T-helper 2 cell treated with Interferon-gamma antibody and Interleukin-4, amounts not matched to agents 5 μg/mL and 100 μg/mL, for 36 hours (primary cell): ENCODE measurements around the gene STARD7.
A peak's percentile ranks its signal among the peaks of the same experiment; 100 is the strongest.
"Not testable (repeated sequence)": the region's sequence is repeated elsewhere in the genome, so short reads cannot be mapped to it uniquely, and the experiment has no call there.

Experiments
- DNase-seq: peaks from one replicate; pipeline ENCODE4 v3.0.0; 2021; ENCODE audit warnings: low spot score
- H3K27ac Mint-ChIP-seq: one replicate; pipeline ENCODE4 v1.8.0; 2021; ENCODE audit warnings: mild to moderate bottlenecking, mixed read lengths
- H3K27me3 Mint-ChIP-seq: one replicate; pipeline ENCODE4 v1.8.0; 2021; ENCODE audit warnings: low read depth, mixed read lengths
- H3K36me3 Mint-ChIP-seq: one replicate; pipeline ENCODE4 v1.8.0; 2021; ENCODE audit warnings: low read depth, mixed read lengths
- H3K4me1 Mint-ChIP-seq: one replicate; pipeline ENCODE4 v1.8.0; 2021; ENCODE audit warnings: low read depth, mixed read lengths
- H3K4me3 Mint-ChIP-seq: one replicate; pipeline ENCODE4 v1.8.0; 2022; ENCODE audit warnings: mild to moderate bottlenecking, moderate library complexity, mixed read lengths
- H3K9me3 Mint-ChIP-seq: one replicate; pipeline ENCODE4 v1.8.0; 2021; ENCODE audit warnings: mixed read lengths

The STARD7 gene

DNA sequence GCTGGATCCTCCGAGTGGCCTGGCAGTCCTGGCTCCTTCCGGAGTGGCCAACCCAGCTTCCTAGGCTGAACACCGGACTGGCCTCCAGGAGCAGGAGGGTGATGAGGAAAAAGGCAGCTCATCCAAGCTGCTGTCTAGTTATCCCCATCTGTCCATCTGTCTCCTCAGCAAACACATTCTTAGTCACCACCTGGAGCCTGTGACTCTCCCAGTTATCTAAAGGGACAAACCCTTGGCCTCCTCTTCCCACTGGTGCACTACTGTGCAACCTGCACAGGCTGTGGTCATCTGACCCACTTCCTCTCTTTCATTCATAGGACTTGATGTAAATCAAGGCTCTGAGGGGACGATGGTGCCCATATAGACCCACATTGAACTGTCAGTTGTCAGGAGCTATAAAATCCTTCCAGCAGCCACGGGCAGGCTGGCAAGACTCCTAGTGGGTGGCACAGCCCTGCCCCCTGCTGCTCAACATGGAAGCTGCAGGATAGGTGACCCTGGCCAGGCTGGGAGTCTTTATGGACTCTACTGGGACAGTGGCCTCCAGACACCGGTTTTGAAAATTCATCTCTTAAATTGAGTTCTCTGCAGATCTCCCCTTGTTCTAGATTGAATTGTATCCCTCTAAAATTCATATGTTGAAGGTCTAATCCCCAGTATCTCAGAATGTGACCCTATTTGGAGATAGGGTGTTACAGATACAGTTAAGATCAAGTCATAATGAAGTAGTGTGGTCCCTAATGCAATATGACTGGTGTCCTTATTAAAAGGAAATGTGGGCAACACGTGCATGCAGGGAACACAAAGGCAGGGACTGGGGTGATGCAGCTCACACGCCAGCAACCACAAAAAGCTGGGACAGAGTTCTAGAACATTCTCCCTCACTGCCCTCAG is 34.1 kb downstream of the STARD7 start:
- Mint-ChIP-seq H3K27me3 (peaks cover 4% of the 10 kb centered on the region), H3K36me3 (no peaks in the 10 kb centered on the region), H3K4me3 (no peak overlapping the region), H3K9me3 (no peaks in the 10 kb centered on the region), H3K27ac (peak overlapping the region; percentile 14), H3K4me1 (peaks cover 4% of the 10 kb centered on the region)
- peak; percentile 77 for DNase-seq

GRCh38 chr2:96171831-96172230 is 36.8 kb downstream of the STARD7 start:
- Mint-ChIP-seq H3K4me1 (peaks cover 8% of the 10 kb centered on the region), H3K36me3 (no peaks in the 10 kb centered on the region), H3K9me3 (no peaks in the 10 kb centered on the region), H3K27me3 (peaks cover 3% of the 10 kb centered on the region), H3K4me3 (no peak overlapping the region), H3K27ac (no peak overlapping the region)
- no peak for DNase-seq

- no peak overlapping the region for H3K4me3 Mint-ChIP-seq
- no peaks in the 10 kb centered on the region for H3K9me3 Mint-ChIP-seq
- no peaks in the 10 kb centered on the region for H3K27me3 Mint-ChIP-seq
- no peak overlapping the region for H3K27ac Mint-ChIP-seq
- no peak for DNase-seq
- peaks cover 11% of the 10 kb centered on the region for H3K4me1 Mint-ChIP-seq
- H3K36me3 Mint-ChIP-seq = no peaks in the 10 kb centered on the region
These were observed 38.0 kb downstream of the STARD7 start for GRCh38 chr2:96170626-96171025.

- Mint-ChIP-seq H3K36me3 (no peaks in the 10 kb centered on the region), H3K27me3 (no peaks in the 10 kb centered on the region), H3K4me1 (peaks cover 12% of the 10 kb centered on the region), H3K9me3 (no peaks in the 10 kb centered on the region), H3K27ac (no peak overlapping the region), H3K4me3 (no peak overlapping the region)
- DNase-seq = no peak
These were observed 38.6 kb downstream of the STARD7 start for GRCh38 chr2:96169868-96170507.

DNA sequence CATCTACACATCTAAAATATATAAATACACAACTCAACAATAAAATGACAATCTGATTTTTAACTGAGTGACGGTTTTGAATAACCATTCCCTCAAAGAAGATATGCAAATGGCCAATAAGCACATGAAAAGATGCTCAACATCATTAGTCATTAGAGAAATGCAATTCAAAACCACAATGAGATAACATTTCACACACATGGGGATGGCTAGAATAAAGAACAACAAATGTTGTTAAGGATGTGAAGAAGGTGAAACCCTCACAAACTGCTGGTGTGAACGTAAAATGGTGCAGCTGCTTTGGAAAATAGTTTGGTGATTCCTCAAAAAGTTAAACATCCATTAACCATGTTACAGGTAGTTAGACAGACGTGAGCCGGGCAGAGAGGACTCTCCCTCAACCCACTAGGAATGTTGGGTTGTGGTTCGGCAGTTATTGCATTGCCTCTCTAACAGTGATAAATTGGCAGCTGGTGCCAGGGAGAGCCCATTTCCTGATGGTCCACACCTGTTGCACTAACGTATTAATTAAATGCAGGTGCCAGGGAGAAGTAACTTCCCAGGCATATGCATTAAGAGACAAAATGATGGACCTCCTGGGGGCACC is 41.1 kb downstream of the STARD7 start:
- DNase-seq = no peak
- no peaks in the 10 kb centered on the region for H3K9me3 Mint-ChIP-seq
- no peaks in the 10 kb centered on the region for H3K27me3 Mint-ChIP-seq
- peaks cover 28% of the 10 kb centered on the region for H3K4me1 Mint-ChIP-seq
- no peaks in the 10 kb centered on the region for H3K36me3 Mint-ChIP-seq
- no peak overlapping the region for H3K27ac Mint-ChIP-seq
- no peak overlapping the region for H3K4me3 Mint-ChIP-seq

DNA sequence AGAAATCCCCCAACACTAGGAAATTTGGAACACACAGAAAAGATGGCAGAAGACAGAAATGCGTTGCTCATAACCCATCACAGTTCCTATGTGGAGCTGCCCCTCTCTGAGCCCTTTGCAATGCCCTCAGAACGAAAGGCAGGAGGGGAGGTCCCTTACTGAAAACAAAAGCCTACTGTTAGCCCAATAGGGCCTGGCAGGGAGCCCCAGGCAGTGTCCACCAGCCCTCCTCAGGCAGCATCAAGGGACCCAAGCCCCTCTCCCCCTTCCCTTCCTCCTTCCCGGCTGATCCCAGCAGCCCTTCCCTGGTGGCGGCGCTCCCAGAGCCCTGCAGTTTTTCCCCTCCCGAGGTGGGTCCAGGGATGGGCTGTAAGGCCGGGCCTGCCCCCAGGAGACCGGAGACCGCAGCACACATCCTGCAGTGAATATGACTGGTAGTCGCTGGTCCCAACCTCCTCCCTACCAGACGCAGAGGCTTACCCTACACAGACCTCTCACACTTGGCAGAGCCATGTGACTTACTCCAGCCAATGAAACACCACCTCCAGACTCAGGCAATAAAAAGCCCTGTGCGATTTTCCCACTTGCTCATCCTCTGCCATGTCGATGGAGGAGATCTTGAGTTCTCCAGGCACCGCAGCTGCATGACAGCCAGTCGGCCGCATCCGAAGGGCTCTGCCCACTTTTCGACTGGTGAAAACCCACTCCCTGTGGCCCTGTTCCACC is 44.0 kb downstream of the STARD7 start:
- Mint-ChIP-seq H3K4me1 (peaks cover 40% of the 10 kb centered on the region), H3K4me3 (peak overlapping the region; percentile 77), H3K27me3 (no peaks in the 10 kb centered on the region), H3K27ac (peak overlapping the region; percentile 95), H3K9me3 (no peaks in the 10 kb centered on the region), H3K36me3 (peaks cover 1% of the 10 kb centered on the region)
- DNase-seq = peak; percentile 79

GRCh38 chr2:96163768-96164429 is 44.7 kb downstream of the STARD7 start:
- peak; percentile 84 for DNase-seq
- H3K27ac Mint-ChIP-seq = peak overlapping the region; percentile 95
- peaks cover 47% of the 10 kb centered on the region for H3K4me1 Mint-ChIP-seq
- H3K4me3 Mint-ChIP-seq = peak overlapping the region; percentile 77
- H3K27me3 Mint-ChIP-seq = no peaks in the 10 kb centered on the region
- no peaks in the 10 kb centered on the region for H3K9me3 Mint-ChIP-seq
- H3K36me3 Mint-ChIP-seq = peaks cover 1% of the 10 kb centered on the region

DNA sequence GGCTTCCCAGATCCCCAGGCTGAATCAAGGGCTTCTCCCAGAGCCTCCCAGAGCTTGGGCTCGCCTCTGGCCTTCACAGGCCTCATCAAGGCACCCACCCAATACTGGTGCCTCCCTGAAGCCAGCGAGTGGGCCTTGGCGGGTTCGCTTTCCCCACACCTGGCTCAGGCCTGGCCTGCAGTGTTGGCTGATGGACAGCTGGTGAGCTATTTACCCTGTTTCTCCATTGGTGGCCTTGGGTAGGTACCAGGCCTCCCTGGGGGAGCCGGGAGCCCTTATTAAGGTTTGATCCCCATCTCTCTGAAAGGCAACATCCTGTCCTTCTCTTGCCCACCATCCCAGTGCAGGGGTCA is 45.2 kb downstream of the STARD7 start:
- peaks cover 1% of the 10 kb centered on the region for H3K36me3 Mint-ChIP-seq
- H3K4me3 Mint-ChIP-seq = peak overlapping the region; percentile 77
- H3K9me3 Mint-ChIP-seq = no peaks in the 10 kb centered on the region
- peaks cover 49% of the 10 kb centered on the region for H3K4me1 Mint-ChIP-seq
- H3K27ac Mint-ChIP-seq = peak overlapping the region; percentile 95
- H3K27me3 Mint-ChIP-seq = no peaks in the 10 kb centered on the region
- DNase-seq = no peak

DNA sequence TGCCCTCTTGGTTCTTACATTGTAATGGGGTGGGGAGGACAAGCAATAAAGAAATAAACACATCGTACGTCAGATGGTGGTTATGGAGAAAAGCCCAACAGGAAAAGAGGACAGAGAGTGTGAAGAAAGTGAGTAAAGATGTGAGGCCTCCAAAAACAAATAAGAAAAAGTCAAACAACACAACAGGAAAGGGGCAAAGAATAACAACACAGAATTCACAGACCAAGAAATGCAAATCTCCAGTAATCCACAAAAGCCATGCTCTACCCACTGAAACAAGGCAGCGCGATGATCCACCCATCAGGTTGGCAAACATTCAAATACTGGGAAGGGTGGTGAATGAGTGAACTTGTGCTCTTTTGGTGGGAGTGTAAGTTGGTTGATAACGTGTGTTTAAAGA is 46.7 kb downstream of the STARD7 start:
- H3K36me3 Mint-ChIP-seq = peaks cover 1% of the 10 kb centered on the region
- no peaks in the 10 kb centered on the region for H3K9me3 Mint-ChIP-seq
- no peak overlapping the region for H3K4me3 Mint-ChIP-seq
- peaks cover 59% of the 10 kb centered on the region for H3K4me1 Mint-ChIP-seq
- DNase-seq = no peak
- H3K27ac Mint-ChIP-seq = peak overlapping the region; percentile 72
- H3K27me3 Mint-ChIP-seq = no peaks in the 10 kb centered on the region

DNA sequence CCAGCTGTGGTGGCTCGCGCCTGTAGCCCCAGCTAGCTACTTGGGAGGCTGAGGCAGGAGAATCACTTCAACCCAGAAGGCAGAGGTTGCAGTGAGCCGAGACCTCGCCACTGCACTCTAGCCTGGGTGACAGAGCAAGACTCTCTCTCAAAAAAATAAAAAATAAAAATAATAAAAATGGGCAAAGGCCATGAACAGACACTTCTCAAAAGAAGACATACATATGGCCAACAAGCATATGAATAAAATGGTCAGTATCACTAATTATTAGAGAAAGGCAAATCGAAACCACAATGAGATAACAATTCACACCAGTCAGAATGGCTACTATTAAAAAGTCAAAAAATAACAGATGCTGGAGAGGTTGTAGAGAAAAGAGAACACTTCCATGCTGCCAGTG is 48.3 kb downstream of the STARD7 start:
- peaks cover 67% of the 10 kb centered on the region for H3K4me1 Mint-ChIP-seq
- not testable (repeated sequence) for H3K9me3 Mint-ChIP-seq, H3K27me3 Mint-ChIP-seq, H3K4me3 Mint-ChIP-seq, H3K36me3 Mint-ChIP-seq, DNase-seq, H3K27ac Mint-ChIP-seq

DNA sequence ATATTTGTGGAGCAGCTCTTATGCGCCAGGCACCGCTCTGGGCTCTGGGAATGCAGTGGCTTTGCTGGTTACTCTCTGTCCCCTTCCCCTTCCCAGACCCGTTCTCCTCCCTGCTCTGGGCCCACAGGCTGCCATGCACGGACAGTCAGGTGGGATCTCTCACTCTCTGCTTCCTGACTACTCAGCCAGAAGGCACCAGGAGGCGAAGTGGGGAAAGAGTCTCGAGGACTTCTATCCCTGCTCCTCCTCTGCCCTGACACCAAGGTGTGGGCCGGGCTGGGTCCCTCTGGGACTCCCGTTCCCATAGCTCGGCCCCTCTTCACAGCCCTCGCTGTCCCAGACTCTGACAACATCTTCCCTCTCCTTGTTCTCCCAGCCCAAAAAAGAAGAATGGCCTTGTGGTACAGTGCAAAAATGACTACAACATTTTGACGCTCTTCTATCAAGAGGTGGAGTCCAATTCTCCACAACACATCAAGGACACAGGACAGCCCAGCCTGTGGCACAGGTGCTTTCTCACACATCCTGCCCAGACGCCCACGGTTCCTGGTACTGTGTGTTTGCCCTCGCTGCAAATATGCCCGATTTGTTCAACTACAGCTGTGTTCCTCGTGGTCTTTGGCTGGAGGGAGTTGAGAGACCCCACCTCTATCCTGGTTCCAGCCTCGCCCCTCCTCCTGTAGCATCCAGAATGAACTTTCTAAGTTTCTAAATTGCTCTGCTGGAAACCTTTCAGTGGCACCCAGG is 49.4 kb downstream of the STARD7 start:
- H3K9me3 Mint-ChIP-seq = no peaks in the 10 kb centered on the region
- DNase-seq = no peak
- H3K4me3 Mint-ChIP-seq = peak overlapping the region; percentile 47

DNA sequence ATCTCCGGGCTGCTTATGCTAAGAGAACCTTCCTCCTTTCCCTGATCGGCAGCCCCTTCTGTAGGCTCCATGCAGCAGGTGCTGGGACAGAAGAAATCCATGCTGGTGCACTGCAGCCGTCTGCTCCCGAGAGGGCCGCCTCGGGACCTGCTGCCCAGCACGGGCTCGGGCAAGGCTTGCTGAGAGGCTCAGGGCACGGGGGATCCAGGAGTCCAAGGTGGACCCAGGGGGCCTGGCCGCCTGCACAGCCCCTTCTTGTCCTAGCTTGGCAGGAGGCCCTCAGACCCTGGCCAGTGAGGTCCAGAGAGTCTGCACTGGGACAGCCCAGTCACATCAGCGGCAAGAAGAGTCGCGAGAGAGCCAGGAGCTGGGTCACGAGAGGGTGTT is 50.1 kb downstream of the STARD7 start:
- Mint-ChIP-seq H3K4me1 (peaks cover 51% of the 10 kb centered on the region), H3K27me3 (no peaks in the 10 kb centered on the region), H3K27ac (peak overlapping the region; percentile 92), H3K36me3 (peaks cover 1% of the 10 kb centered on the region), H3K9me3 (no peaks in the 10 kb centered on the region), H3K4me3 (peak overlapping the region; percentile 72)
- DNase-seq = no peak

More for the DNA sequence above, 49.4 kb downstream of the STARD7 start:
- Mint-ChIP-seq H3K4me1 (peaks cover 58% of the 10 kb centered on the region), H3K27me3 (no peaks in the 10 kb centered on the region), H3K27ac (peak overlapping the region; percentile 85), H3K36me3 (peaks cover 1% of the 10 kb centered on the region)
